ENCODE measurements around the gene BTG3.

Gene BTG3

GRCh38 chr21:17612565-17613241, at the start of gene BTG3:
BTG3 (minus strand) TSS chr21:17612901; CDS start chr21:17609144, 3,757 bp downstream.
- peaks cover 50% of the 10 kb centered on the region for H3K79me2 ChIP-seq (ENCODE audit: low read length)
- peak within 1 kb of the TSS; percentile 79 for H3K4me2 ChIP-seq (ENCODE audit: low read length)
- peak within 1 kb of the TSS; percentile 69 for H3K27ac ChIP-seq (ENCODE audit: low read length)
- no peaks in the 10 kb centered on the region for H3K9me3 ChIP-seq (ENCODE audit: insufficient read depth, low read length)
- no peaks in the 10 kb centered on the region for H3K27me3 ChIP-seq (ENCODE audit: low read depth, low read length)
- H3K4me3 ChIP-seq (ENCODE audit: low read length), result peak within 1 kb of the TSS; percentile 92
- H3K4me1 ChIP-seq (ENCODE audit: low read length), result peaks cover 13% of the 10 kb centered on the region
- H2AFZ ChIP-seq (ENCODE audit: low read depth, low read length), result peak within 1 kb of the TSS; percentile 92
- H3K36me3 ChIP-seq (replicated peaks; ENCODE audit: low read depth, low read length), result peaks cover 33% of the 10 kb centered on the region
- TF ChIP-seq, protein P1, sequence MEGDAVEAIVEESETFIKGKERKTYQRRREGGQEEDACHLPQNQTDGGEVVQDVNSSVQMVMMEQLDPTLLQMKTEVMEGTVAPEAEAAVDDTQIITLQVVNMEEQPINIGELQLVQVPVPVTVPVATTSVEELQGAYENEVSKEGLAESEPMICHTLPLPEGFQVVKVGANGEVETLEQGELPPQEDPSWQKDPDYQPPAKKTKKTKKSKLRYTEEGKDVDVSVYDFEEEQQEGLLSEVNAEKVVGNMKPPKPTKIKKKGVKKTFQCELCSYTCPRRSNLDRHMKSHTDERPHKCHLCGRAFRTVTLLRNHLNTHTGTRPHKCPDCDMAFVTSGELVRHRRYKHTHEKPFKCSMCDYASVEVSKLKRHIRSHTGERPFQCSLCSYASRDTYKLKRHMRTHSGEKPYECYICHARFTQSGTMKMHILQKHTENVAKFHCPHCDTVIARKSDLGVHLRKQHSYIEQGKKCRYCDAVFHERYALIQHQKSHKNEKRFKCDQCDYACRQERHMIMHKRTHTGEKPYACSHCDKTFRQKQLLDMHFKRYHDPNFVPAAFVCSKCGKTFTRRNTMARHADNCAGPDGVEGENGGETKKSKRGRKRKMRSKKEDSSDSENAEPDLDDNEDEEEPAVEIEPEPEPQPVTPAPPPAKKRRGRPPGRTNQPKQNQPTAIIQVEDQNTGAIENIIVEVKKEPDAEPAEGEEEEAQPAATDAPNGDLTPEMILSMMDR (IDR thresholded peaks at IDR 0.05; ENCODE audit: low read depth, low read length), result no peak
- TF ChIP-seq EZH2phosphoT487 (IDR thresholded peaks at IDR 0.05; ENCODE audit: low read depth), result no peak
- peaks cover 31% of the 10 kb centered on the region for H4K20me1 ChIP-seq (ENCODE audit: insufficient read depth, low read length)
- peak within 1 kb of the TSS; percentile 93 for H3K9ac ChIP-seq (ENCODE audit: low read length)

GRCh38 chr21:17660862-17661261, 48.2 kb upstream of the BTG3 start:
- Histone ChIP-seq H3K4me1 (ENCODE audit: low read length) (no peaks in the 10 kb centered on the region), H3K4me2 (ENCODE audit: low read length) (no peak overlapping the region), H3K9me3 (ENCODE audit: insufficient read depth, low read length) (no peaks in the 10 kb centered on the region), H4K20me1 (ENCODE audit: insufficient read depth, low read length) (no peaks in the 10 kb centered on the region), H3K36me3 (replicated peaks; ENCODE audit: low read depth, low read length) (no peaks in the 10 kb centered on the region), H3K27ac (ENCODE audit: low read length) (no peak overlapping the region), H3K9ac (ENCODE audit: low read length) (no peak overlapping the region), H3K27me3 (ENCODE audit: low read depth, low read length) (no peaks in the 10 kb centered on the region), H3K4me3 (ENCODE audit: low read length) (no peak overlapping the region), H2AFZ (ENCODE audit: low read depth, low read length) (no peak overlapping the region), H3K79me2 (ENCODE audit: low read length) (no peaks in the 10 kb centered on the region)
- TF ChIP-seq EZH2phosphoT487 (IDR thresholded peaks at IDR 0.05; ENCODE audit: low read depth), result no peak
- TF ChIP-seq, protein P1 (IDR thresholded peaks at IDR 0.05; ENCODE audit: low read depth, low read length), result no peak

- H3K4me2 ChIP-seq (ENCODE audit: low read length), result no peak overlapping the region
- H3K79me2 ChIP-seq (ENCODE audit: low read length), result no peaks in the 10 kb centered on the region
- no peak overlapping the region for H2AFZ ChIP-seq (ENCODE audit: low read depth, low read length)
- no peaks in the 10 kb centered on the region for H3K27me3 ChIP-seq (ENCODE audit: low read depth, low read length)
- no peak overlapping the region for H3K9ac ChIP-seq (ENCODE audit: low read length)
- TF ChIP-seq EZH2phosphoT487 (IDR thresholded peaks at IDR 0.05; ENCODE audit: low read depth), result no peak
- TF ChIP-seq, protein P1 (IDR thresholded peaks at IDR 0.05; ENCODE audit: low read depth, low read length), result no peak
- no peak overlapping the region for H3K27ac ChIP-seq (ENCODE audit: low read length)
- no peak overlapping the region for H3K4me3 ChIP-seq (ENCODE audit: low read length)
- no peaks in the 10 kb centered on the region for H3K4me1 ChIP-seq (ENCODE audit: low read length)
- no peaks in the 10 kb centered on the region for H3K9me3 ChIP-seq (ENCODE audit: insufficient read depth, low read length)
- H4K20me1 ChIP-seq (ENCODE audit: insufficient read depth, low read length), result no peaks in the 10 kb centered on the region
- H3K36me3 ChIP-seq (replicated peaks; ENCODE audit: low read depth, low read length), result no peaks in the 10 kb centered on the region
Observed at GRCh38 chr21:17660452-17660851, 47.8 kb upstream of the BTG3 start.

DNA sequence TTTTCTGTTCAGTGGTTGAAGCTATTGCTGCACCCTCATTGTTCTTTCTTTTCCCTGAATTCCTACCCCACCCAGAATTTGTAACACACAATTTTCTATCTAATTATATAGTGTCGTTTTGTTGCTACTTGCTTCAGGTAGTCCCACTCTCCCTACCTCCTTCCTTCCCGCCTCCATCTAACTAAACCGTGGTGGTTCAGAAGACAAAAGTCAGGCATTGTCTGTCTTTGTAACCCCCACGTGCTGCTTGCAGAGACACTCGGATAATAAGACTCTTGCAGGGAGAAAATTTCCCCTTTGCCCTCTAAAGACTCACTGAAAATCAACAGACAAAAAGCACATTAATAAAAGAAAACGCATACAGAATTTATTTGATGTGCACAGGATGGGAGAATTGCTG, 46.2 kb upstream of the BTG3 start:
- TF ChIP-seq, protein P1 (IDR thresholded peaks at IDR 0.05; ENCODE audit: low read depth, low read length), result no peak
- TF ChIP-seq EZH2phosphoT487 (IDR thresholded peaks at IDR 0.05; ENCODE audit: low read depth), result no peak
- Histone ChIP-seq H3K9me3 (ENCODE audit: insufficient read depth, low read length) (no peaks in the 10 kb centered on the region), H3K36me3 (replicated peaks; ENCODE audit: low read depth, low read length) (no peaks in the 10 kb centered on the region), H3K79me2 (ENCODE audit: low read length) (no peaks in the 10 kb centered on the region), H3K27ac (ENCODE audit: low read length) (no peak overlapping the region), H4K20me1 (ENCODE audit: insufficient read depth, low read length) (no peaks in the 10 kb centered on the region), H3K4me3 (ENCODE audit: low read length) (no peak overlapping the region), H3K27me3 (ENCODE audit: low read depth, low read length) (no peaks in the 10 kb centered on the region), H3K4me2 (ENCODE audit: low read length) (no peak overlapping the region), H2AFZ (ENCODE audit: low read depth, low read length) (no peak overlapping the region), H3K9ac (ENCODE audit: low read length) (no peak overlapping the region), H3K4me1 (ENCODE audit: low read length) (peaks cover 4% of the 10 kb centered on the region; the same call in 1 of the 2 replicates)

Measured in OCI-LY3 (cell line).